Dermis blood vessel endothelial cell (primary cell): Measurements from ENCODE around the gene MDGA2. TPM values are rescaled to one million over a fixed set of nuclear protein-coding genes. Genes with fewer than 3 reads are reported as not detected.
"Not testable (repeated sequence)": the region's sequence is repeated elsewhere in the genome, so short reads cannot be mapped to it uniquely, and the experiment has no call there.

Source experiments
- DNase-seq: peaks from one replicate; pipeline ENCODE4 v3.0.0; 2010
- total RNA-seq: library from RNA; depleted of rRNA; stranded (reverse); fragments of >200 nt; gene quantifications from 2 replicates; pipeline ENCODE4 v1.2.3, GENCODE V29; 2014

The MDGA2 gene
- total RNA-seq, 1 donor from 2014 or later = not detected

DNA sequence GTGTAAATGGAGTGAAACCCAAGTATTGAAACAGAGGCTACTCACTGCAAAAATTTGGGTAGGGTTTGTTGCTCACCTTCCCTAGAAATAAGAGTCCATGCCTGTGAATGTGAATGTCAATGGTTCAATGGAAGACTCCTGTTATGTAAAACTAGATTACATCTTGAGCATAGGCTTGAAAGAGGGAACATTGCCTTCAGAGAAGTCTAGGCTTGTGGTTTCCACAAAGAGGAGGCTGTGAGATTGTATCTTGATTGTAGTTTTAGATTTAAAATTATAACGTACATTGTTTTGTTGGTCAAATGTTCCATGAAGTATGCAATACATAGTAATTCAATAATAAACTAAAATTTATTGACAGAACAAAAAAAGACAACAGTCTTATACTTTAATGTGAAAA is 610.1 kb downstream of the MDGA2 start:
- DNase-seq = no peak

DNA sequence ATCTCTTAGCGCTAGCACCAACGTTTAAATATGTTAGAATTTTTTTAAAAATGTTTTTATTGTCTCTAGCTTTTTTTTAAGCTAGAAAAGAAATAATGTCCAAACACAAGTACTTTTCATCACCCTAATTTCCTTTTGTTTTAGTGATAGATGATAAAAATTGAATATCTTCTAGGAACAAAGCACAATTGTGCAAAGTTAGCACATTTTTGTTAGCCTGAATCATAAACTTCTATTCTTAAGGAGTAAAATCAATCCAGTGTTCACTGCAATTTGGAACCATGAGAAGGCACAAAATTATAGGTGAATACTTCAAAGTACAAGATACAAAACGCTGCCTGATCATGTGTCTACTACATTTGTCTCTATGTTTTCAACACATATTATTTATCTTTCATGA is 615.4 kb downstream of the MDGA2 start:
- no peak for DNase-seq

DNA sequence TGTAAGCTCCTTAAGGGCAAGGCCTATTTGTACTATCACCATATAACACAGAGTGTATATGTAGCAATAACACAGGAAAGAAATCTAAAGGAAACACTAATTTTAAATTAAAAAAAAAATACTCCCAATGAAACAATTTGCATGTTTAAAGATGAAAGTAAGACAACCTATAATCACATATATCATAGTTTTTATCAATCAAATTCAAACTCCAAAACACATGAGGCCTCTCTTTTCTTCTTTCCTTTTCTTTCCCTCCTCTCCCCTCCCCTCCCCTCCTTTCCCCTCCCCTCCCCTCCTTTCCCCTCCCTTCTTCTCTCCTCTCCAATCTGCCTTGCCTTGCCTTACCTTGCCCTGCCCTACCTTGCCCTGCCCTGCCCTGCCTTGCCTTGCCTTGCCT is 618.0 kb downstream of the MDGA2 start:
- no peak for DNase-seq

DNA sequence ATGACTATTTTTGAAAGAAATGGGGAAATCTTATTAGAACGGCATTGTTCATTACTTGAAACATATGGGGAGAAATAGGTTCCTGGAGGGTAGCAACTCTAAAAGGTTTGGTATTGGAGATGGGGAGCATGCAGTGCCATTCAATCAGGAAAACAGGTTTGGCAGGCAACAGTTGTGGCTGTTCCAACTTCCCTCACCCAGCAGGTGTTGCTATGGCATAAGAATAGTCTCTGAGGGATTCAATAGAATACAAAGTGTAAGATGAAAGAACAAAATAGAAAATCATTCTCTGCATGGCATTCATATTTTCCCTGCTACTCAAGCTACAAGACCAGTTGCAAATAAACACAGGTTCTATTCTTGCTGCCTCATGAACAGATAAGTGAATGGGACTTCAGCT is 630.6 kb downstream of the MDGA2 start:
- DNase-seq = no peak

DNA sequence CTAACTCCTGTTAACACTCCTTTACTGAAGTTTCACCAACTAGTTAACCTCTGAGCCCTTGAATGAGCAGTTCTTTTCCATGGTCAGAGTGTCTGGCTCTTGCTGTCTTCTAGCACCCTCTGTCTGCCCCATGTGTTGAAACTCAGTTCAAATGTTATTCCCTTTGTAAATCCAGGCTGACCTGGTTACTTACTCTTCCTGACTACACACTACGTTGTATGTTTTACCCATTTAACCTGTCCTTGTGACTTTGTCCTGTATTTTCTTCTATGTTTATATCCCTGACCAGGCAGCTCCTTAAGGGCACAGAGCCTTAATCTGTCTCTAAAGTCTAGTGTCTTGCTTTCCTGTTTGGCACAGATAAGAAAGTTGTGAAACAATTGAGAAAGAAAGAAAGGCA is 634.9 kb downstream of the MDGA2 start:
- DNase-seq = no peak

DNA sequence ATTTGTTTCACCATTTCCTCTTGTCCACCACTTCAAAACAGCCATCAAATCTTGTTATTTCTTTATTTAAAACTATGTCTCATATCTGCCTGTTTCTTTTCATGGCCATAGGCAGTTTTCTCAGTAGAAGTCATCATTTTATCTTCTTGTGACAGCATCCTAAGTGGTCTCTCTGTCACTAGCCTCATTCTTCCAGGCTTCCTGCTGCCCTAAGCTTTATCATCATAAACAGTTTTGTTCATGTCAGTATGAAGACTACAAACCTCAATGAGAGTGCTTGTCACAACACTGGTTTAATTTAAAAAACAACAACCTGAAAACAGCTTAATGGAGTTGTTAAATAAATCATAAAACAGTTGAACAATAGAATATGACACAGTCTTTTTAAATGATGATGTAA is 636.1 kb downstream of the MDGA2 start:
- DNase-seq = no peak

DNA sequence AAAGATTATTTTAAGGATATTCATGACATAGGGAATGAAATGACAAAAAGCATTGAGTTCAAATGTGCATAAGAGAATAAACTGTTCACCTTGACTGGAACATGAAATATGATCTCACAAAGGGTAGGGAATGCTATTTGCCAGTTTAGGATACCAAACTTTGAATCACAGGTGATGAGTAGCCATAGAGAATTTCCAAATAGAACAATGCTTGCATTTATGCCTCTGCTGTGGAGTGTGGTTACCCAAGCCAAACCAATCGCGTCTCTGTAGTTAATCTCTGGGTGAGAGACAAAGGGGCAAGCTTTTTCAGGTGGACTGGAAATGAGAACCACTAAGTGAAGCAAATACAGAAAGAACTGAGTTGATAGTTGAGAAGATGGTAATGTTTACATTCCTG is 652.7 kb downstream of the MDGA2 start:
- DNase-seq = no peak

DNA sequence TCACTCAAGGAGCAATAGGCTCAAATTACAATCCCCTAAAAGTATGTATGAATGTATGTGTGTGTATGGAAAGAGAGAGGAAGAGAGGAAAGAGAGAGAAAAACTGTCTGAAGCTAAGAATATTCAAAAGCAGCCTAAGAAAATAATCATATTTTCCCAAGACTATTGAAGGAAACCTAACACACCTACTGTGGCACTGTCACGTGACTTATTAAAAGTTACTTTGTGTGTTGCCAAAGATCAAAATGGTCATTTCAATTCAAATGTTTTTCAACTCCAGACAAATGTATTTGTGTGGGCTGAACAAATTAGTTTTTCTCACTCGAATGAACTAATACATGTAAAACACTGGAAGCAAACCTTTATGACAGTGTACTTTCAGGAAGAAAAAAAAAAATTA is 654.9 kb downstream of the MDGA2 start:
- DNase-seq = no peak

DNA sequence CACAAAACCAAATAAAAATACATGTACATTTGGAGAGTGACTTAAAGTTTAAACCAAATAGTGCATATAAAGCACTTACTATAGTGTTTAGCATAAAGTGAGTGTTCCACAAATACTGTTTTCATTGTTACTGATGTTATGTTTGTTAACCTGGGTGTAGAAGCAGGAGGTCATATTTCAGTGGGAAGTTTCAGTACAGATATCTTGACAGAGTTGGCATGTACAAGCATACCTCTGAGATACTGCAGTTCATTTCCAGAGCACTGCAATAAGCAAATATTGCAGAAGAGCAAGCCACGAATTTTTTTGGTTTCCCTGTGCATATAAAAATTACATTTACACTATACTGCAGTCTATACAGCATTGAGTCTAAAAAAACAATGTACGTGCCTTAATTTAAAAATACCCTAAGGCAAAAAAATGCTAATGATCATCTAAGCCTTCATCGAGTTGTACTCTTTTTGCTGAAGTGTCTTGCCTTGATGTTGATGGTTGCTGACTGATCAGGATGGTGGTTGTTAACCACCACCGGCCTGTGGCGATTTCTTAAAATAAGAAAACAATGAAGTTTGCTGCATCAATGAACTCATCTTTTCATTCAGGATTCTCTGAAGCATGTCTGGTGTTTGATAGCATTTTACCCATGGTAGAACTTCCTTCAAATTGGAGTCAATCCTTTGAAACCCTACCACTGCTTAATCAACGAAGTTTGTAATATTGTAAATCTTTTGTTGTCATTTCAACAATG is 662.7 kb downstream of the MDGA2 start:
- DNase-seq = no peak

DNA sequence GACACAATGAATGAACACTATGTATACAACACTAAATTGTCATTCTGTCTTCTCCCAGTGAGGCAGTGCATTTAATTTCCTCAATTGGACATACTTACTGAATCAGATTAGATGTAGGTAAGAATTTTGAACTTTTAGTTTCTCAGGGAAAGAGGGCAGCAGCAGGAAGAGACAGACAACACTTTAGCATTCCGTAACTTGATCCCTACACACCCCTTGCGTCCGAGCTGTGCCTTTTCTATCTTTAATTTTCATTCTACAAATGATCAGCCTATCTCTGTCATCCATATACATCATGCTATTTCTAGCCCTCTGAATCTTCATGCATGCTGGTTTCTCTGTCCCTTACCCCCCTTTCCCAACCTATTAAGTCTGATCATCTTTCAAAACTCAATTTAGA is 665.8 kb downstream of the MDGA2 start:
- DNase-seq = no peak

DNA sequence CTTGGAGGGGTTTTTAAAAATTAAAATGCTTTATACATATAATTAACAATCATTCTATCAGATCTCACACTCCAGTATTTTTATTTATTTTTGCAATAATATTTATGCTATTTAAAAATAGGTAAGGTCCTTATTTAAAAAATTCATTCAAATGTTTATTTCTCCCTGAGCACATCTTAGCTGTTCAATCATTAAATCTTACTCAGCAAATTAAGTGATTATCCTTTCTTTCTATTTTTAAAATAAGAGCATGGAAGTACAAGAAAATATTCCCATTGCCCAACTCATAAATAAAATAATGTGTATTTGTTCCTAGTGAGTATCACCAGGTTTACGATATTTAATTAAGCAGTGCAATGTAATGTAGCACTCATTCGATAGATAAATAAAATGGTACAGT is 666.7 kb downstream of the MDGA2 start:
- no peak for DNase-seq

DNA sequence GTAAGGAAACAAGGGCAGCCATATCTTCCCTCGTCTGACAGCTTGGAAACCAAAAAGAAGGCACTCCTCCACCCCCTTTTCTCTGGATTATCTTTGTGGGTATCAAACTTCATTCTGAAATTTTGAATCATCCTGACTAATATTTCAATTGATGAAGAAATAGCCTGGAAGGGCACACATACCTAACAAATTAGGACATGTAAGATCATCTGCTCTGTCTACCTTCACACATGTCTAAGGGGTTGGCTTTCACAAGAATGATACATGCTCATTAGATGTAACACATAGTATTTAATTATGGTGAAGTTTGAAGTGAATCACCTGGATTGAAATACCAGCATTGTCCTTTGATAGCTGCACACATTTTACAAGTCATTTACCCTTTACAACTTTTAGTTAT is 675.7 kb downstream of the MDGA2 start:
- no peak for DNase-seq

DNA sequence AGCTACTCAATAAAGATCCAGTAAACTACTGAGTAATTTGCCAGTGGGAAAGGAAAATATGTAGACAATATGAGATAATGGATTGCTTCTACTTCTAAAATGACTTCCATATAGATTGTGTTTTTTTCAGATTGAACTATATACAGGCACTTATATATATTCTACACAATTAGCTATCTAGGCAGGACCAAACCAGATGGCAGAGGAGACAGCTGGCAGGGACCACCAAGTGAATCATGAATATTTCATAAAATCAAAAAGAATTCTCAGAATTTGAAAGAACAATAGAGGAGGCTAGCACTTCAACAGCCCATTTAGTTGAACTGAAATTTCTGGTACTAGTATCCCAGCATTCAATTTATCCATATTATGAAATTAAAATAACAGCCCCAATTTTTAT is 685.8 kb downstream of the MDGA2 start:
- no peak for DNase-seq

DNA sequence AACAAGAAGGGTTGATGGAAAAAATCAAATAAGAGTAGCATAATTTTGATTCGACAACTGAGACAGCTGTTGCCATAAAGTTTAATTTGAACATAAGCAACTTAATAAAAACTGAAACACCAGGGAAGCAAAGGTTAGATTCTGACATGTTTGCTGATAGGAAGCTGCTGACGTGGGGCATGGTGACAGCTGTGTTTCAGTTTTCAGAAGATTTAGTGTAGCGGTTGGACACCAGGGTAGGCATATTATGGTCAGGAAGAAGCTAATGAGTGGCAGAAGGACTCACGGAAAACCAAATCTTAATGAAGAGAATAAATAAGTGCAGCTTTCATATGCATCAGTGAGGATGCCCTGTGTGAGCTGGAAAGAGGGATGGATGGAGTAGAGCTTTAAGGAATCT is 687.1 kb downstream of the MDGA2 start:
- DNase-seq = no peak

DNA sequence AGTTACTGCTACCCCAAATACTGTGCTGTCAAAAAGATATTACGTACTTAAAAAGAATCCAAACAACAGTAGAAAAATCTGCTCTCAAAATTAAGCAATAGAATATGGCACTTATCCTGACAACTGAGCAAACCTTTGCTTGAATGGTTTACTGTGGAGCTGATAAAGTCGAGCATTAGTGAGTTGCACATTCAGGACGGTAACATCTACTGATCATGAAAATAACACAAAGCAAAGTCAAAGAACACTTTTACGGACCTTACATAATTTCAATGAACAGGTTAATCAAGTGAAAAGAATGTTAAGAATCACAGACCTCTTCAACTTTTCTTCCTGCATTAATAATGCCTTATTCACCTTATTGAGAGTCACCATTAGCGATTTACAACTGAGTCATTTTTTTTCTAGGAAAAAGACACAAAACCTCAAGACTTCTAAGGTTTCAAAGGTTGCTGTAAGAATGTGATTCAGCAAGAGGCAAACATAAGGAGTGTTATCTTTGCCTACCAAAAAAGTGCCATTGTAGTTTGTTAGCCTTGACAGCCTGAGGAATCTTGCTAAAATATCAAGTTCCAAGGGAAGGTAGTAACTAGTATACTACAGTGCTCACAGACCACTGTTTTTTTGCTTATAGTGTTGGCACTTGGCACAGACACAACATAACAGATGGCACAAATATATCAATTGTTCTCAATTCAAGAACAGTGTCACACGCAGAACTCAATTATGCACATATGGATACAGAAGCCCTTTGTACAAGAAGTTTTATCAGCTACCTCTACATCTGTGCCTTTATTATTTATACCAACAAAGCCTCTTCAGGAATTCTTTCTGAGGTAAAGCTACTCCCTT is 689.6 kb downstream of the MDGA2 start:
- no peak for DNase-seq

DNA sequence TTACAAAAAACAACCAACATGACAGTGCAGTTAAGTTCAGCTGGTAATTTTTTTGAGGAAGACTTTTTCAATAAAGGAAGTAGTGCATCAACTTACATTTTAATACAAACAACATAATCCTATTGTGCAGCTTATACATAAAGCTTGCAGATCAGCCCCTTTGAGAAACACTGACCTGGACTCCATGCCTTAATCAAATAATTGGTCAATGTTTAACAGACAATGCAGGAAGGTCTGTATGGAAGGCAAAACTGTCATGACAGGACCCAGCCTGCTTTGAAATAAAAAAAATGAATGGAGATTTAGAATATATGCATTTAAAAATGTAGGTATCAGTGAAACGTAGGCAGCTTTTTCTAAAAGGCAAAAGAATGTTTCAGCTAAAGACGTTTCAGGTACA is 702.1 kb downstream of the MDGA2 start:
- DNase-seq = no peak

DNA sequence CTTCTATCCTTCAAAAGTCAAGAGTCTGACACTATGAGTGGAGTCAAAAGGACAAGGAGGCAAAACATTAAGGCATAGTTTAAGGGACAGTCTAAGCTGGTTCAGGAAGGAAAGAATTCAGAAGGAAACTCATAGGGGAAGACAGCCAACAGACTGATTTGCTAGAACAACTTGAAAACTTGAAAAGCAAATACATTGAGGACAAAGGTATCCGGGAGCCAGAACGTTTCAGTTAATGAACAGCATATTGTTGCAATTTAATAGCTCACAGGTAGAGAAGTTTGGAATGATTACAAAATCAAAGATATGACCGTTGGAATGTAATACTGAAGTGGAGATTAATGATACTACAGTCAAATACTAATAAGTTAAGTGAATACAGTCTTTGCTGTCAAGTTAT is 711.0 kb downstream of the MDGA2 start:
- DNase-seq = no peak

DNA sequence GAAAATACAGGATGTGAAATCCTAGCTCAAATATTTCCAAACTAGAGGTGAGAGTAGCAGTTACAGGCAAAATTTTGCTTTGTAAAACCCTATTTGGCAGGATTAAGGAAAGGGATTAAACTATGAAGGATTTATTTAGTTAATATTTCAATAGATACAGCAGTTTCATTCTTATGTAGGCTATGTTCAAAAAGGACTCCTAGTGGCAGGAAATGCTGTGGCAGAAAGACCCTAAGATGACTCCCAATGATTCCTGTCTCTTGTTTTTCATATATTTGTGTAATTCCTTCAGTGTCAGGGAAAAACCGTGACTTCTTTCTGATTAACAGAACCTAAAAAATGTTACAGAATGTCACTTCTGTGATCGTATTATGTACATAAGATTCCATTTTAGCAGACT is 724.3 kb downstream of the MDGA2 start:
- DNase-seq = no peak

DNA sequence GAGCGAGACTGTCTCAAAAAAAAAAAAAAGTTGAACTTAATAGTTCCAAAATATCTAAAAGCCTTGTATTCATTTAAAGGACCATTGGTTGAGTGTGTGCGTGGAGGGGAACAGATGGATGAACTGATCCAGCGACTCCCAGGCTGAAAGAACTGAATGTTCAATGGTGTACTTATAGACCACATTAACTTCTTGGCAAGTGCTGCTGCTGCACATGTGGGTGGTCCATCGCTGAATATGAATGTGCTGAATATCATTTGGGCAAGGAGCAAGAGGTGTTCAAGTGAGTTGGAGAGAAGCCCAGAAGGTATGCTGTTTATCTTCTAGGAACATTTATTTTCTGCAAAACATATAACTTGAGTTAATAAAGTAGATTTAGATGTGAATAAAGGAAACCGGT is 734.8 kb downstream of the MDGA2 start:
- no peak for DNase-seq

DNA sequence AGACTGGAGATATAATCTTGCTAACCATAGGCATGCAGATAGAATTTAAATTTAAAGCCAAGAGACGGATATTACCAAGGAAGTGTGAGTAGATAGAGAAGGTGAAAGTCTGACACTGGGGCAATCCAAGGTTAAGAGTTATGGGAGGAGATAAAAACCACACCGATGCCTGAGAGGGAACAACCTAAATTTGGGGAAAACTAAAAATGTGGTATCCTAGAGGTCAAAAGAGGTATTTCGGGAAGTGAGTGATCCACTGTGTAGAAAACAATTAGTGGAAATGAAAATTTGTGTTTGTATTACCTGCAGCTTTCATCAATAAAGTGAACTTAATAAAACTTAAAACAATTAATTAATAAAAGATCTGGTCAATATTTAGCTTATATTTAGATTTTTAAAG is 754.9 kb downstream of the MDGA2 start:
- no peak for DNase-seq

DNA sequence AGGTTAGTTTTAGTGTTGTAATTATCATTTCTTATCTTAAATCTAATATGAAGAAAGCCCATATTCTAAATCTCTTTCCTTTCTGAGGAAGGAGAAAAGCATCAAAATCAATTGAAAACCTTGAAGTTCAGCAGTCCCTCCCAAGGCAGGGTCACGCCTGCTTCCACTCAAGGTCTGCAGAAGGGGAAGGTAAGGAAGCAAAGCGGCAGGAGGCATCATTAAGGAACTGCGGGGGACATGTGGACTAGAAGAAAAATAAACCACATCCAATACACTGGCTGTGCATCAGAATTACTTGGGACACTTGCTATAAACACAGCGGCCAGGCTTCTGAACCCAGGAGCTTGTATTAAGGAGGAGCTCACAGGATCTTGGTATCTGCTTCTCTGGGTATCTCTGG is 759.9 kb downstream of the MDGA2 start:
- not testable (repeated sequence) for DNase-seq

DNA sequence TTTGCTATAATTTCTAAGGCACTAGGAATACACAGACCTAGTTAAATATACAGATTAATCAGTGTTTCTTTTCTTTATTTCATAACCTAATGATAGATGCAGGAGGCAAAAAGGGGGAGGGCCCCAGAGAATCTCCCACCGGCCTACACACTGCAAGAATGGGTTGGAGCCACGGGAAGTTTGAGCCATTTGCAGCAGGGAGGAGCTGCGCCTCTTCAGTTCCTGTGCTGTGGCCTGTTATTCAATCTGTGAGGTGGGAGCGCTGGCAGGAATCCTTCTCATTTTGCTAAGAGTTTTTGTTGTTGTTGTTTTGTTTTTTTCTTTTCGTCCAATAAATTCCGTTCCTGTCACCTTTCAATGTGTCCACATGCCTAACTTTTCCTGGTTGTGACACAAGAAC is 772.6 kb downstream of the MDGA2 start:
- DNase-seq = no peak

DNA sequence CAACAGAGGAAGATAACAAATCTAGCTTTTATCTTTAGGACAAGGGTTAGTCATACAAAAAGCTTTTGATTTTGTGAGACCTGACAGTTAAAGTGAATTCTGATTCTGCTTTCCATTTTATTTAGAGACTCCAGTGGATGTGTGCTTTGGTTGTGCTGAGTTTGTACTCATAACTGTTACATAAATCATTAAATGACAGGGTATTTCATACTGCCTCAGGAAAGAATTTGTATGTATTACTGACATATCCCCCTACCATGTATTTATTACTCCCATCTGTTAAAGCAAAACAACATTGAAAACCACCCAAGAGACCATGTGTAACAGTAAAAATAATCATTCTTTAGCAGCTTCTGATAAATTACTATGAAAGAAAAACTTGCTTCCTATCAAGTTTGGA is 780.9 kb downstream of the MDGA2 start:
- no peak for DNase-seq

DNA sequence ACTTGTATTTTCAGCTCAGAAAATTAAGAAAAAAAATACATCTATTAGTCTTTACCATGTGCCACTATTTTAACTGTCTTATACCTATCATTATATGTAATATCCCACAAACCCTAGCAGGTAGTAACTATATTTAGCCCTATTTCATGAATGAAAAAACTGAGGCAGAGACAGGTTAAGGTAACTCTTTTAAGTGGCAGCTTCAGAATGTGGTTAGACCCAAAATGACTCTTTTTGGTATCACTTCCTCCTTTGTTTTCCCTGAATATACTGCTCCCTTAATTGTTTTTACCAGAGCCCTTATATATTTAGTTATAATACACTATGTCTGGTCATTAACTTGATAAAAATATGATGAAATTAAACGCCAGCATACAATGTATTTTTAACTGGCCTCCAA is 788.3 kb downstream of the MDGA2 start:
- no peak for DNase-seq
